Measurements from ENCODE around the gene SCAANT1. TPM values are rescaled to one million over a fixed set of nuclear protein-coding genes. Genes with fewer than 3 reads are reported as not detected.

The SCAANT1 gene
- total RNA-seq, 2 experiments from 2014 or later: not detected

DNA sequence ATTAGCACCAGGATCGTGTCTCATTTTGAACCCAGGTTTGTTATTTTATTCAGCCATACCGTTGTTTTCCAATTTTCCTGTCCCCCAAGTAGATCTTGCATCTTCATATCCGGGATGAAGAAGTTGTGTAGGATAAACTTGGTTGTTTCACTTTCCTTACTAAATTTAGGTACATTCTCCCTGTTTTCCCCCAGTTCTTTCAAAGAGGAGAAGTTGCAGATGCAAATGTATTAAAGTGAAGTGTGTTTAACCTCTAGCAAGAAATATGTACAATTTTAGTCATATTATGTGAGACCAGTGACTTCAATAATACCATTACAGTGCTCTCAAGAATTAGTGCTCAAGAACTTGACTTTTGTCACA is 47.2 kb downstream of the SCAANT1 start:
- Mint-ChIP-seq H3K4me3 (peak overlapping the region; percentile 94), H3K36me3 (ENCODE audit: low read depth) (peaks cover 38% of the 10 kb centered on the region), H3K4me1 (ENCODE audit: low read depth) (peaks cover 50% of the 10 kb centered on the region), H3K27ac (peak overlapping the region; percentile 95), H3K27me3 (no peaks in the 10 kb centered on the region), H3K9me3 (no peaks in the 10 kb centered on the region)
- no peak for DNase-seq
- POLR2A ChIA-PET: interaction anchor here (1.2 kb wide), 1 partner anchor 51 kb away, joined by 8 read pairs; no protein-coding TSS in a partner anchor
- TF ChIP-seq, protein P1, sequence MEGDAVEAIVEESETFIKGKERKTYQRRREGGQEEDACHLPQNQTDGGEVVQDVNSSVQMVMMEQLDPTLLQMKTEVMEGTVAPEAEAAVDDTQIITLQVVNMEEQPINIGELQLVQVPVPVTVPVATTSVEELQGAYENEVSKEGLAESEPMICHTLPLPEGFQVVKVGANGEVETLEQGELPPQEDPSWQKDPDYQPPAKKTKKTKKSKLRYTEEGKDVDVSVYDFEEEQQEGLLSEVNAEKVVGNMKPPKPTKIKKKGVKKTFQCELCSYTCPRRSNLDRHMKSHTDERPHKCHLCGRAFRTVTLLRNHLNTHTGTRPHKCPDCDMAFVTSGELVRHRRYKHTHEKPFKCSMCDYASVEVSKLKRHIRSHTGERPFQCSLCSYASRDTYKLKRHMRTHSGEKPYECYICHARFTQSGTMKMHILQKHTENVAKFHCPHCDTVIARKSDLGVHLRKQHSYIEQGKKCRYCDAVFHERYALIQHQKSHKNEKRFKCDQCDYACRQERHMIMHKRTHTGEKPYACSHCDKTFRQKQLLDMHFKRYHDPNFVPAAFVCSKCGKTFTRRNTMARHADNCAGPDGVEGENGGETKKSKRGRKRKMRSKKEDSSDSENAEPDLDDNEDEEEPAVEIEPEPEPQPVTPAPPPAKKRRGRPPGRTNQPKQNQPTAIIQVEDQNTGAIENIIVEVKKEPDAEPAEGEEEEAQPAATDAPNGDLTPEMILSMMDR (IDR thresholded peaks at IDR 0.05): no peak
- intact Hi-C loops (cut with micrococcal nuclease): loop anchor here (5.0 kb wide), 1 partner anchor 47 kb away; the partner anchor contains the start of gene SCAANT1
- ATAC-seq: no peak
- CTCF ChIA-PET: no interaction called here

DNA sequence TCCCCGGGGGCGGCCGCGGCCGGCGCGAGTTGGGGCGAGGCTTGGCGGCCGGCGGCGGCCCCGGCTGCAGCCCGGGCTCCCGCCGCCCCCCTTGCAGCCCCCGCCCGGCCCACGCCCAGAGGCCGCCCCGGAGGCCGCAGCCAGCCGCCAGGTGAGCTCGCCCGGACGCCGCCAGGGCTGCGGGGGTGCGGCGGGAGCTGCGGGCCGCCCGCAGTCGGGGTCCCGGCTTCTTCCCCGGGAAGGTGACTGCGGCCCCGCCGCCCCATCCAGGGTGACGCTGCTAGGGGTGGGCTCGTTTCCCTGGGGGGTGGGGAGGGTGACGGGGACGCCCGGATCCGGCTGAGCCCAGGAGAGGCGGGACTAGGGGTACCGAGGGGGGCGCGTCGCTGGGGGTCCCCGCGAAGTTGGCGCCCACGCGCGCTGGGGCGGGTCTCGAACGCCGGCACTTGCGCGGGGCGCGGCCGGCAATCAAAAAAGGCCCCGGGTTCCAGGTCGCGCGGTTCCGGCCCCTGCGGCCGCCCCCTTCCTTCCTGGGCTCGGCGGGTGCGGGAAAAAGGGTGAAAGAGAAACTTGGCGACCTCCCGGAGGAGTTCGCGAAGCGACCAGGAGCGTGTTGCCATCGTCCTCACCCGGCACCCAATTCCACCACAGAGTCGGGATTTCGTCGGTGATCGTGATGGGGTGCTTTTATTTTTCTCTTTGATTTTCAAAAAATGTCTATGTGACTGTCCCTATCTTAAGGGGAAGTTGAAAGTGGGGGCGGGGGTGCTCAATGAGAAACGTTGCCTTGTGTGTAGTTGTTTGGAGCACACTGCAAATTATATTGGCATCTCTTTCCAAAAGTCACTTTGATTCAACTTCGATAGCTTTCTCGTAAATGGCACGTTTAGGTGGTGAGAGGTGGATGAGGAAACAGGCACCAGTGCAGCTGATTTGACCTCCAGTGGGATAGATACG is 47.9 kb downstream of the SCAANT1 start:
- TF ChIP-seq, protein P1 (IDR thresholded peaks at IDR 0.05): no peak
- H3K27ac Mint-ChIP-seq: peak overlapping the region; percentile 95
- H3K36me3 Mint-ChIP-seq (ENCODE audit: low read depth): peaks cover 38% of the 10 kb centered on the region
- DNase-seq (peak; percentile 62), ATAC-seq (peak; percentile 58)
- CTCF ChIA-PET: no interaction called here
- intact Hi-C loops (cut with micrococcal nuclease): loop anchor here (5.0 kb wide), 1 partner anchor 48 kb away; the partner anchor contains the start of gene SCAANT1
- H3K4me3 Mint-ChIP-seq: peak overlapping the region; percentile 94
- H3K27me3 Mint-ChIP-seq: no peaks in the 10 kb centered on the region
- peaks cover 50% of the 10 kb centered on the region for H3K4me1 Mint-ChIP-seq (ENCODE audit: low read depth)
- POLR2A ChIA-PET: interaction anchor here (0.8 to 2.2 kb wide), 5 partner anchors 10 to 51 kb away, joined by 3 to 8 read pairs (median 4); no protein-coding TSS in a partner anchor
- H3K9me3 Mint-ChIP-seq: no peaks in the 10 kb centered on the region

DNA sequence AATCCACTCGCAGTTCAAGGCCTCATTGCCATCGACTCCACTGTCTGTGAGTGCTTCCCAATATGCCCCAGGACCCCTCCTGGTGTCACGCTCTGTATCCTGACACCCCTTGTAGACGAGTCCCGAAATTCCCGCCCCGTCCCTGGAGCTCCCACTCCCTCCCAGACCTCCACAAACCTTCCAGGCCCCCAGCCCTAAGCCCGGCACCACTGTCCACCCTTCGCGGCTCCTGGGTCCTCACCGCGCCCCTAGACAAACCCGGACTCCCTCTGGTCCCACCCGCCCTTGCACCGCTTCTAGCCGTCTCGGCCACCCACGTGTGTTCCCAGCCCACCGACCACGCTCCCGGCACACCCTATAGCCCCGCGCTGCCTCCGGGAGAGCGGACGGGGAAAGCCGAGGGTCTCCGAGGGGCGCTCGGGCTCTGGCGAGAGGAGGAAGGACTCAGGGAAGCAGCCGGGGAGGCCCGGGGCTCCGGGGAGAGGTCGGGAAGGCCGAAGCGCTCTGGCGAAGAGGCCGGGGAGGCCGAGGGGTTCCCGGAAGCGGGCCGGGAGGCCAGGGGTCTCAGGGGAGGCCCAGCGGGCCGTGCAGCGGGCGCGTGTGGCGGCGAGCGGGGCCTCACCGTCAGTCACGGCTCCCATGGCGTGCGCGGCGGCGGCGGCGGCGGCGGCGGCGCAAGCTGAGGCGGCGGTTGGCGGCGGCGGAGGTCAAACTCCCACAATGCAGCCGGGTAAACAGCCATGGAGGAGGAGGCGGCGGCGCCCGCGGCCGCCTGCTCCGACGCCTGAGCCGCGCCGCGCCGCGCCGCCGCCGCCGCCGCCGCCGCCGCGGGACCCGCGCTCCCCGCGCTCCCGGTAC is 48.8 kb downstream of the SCAANT1 start, which contains the start of the genes ATXN7 and THOC7:
Gene ATXN7 (plus strand): TSS at position 718 of the 858 bp plus-strand sequence. CDS start 48,732 bp downstream, outside the sequence.
Gene THOC7 (minus strand): TSS at position 656 of the 858 bp plus-strand sequence. CDS start 15 bp downstream, at position 641.
- ChIA-PET CTCF (no interaction called here), POLR2A (interaction anchor here (0.8 to 2.2 kb wide), 4 partner anchors 10 to 37 kb away, joined by 3 to 6 read pairs (median 4); no protein-coding TSS in a partner anchor)
- H3K4me1 Mint-ChIP-seq (ENCODE audit: low read depth): peaks cover 48% of the 10 kb centered on the region
- intact Hi-C loops (cut with micrococcal nuclease): loop anchor here (5.0 kb wide), 1 partner anchor 49 kb away; the partner anchor contains the start of gene SCAANT1
- TF ChIP-seq, protein P1 (IDR thresholded peaks at IDR 0.05): no peak
- DNase-seq (peak; percentile 72), ATAC-seq (peak; percentile 69)
- H3K36me3 Mint-ChIP-seq (ENCODE audit: low read depth): peaks cover 35% of the 10 kb centered on the region
- peak within 1 kb of the TSS; percentile 94 for H3K4me3 Mint-ChIP-seq
- H3K27ac Mint-ChIP-seq: peak within 1 kb of the TSS; percentile 96
- no peaks in the 10 kb centered on the region for H3K9me3 Mint-ChIP-seq
- H3K27me3 Mint-ChIP-seq: no peaks in the 10 kb centered on the region

DNA sequence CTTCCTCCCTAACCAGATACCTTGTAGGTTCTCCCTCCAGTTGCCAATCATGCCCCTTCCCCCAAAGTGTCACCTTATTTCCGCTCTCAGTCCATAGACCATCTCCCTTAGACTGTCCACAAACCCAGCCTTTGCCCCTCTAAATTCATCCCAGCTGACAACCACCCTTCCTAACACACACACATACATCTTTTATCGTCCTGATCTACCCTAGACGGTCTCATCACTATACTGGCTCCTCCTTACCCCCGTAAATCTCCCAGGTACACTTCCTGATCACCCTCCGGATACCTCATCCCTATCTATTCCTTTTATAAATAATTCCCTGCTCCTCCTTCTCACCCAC is 49.4 kb downstream of the SCAANT1 start:
- no peaks in the 10 kb centered on the region for H3K27me3 Mint-ChIP-seq
- H3K9me3 Mint-ChIP-seq: no peaks in the 10 kb centered on the region
- peak; percentile 2 for ATAC-seq
- ChIA-PET POLR2A (interaction anchor here (1.5 to 2.2 kb wide), 2 partner anchors 12 to 38 kb away, joined by 4 to 6 read pairs; no protein-coding TSS in a partner anchor), CTCF (no interaction called here)
- DNase-seq: no peak
- H3K4me1 Mint-ChIP-seq (ENCODE audit: low read depth): peaks cover 46% of the 10 kb centered on the region
- peak overlapping the region; percentile 78 for H3K4me3 Mint-ChIP-seq
- intact Hi-C loops (cut with micrococcal nuclease): loop anchor here (5.0 kb wide), 1 partner anchor 50 kb away; the partner anchor contains the start of gene SCAANT1
- H3K27ac Mint-ChIP-seq: peak overlapping the region; percentile 96
- TF ChIP-seq, protein P1 (IDR thresholded peaks at IDR 0.05): no peak
- H3K36me3 Mint-ChIP-seq (ENCODE audit: low read depth): peaks cover 34% of the 10 kb centered on the region

Other genes with a start within 250 kb of the SCAANT1 start
- not detected for gene C3orf49, start 93.1 kb downstream of the SCAANT1 start, total RNA-seq
- 10 to 100 TPM; 85.0 to 85.5 TPM for gene THOC7, start 48.6 kb downstream of the SCAANT1 start, total RNA-seq
- 10 to 100 TPM; 22.5 to 25.9 TPM for gene ATXN7, start 48.5 kb downstream of the SCAANT1 start, total RNA-seq
- gene PSMD6, start 111.1 kb upstream of the SCAANT1 start, total RNA-seq: 100 to 1,000 TPM; 110 to 113 TPM